ENCODE measurements around the gene FTCD. TPM values are rescaled to one million over a fixed set of nuclear protein-coding genes. Genes with fewer than 3 reads are reported as not detected.

The FTCD gene
- total and polyA plus RNA-seq, 9 of the 15 experiments (the other 6 are each of a cell fraction or from before 2014, with no cell fraction given) = 0.11 to 1.6 (median 0.67) TPM; not detected in 5

DNA sequence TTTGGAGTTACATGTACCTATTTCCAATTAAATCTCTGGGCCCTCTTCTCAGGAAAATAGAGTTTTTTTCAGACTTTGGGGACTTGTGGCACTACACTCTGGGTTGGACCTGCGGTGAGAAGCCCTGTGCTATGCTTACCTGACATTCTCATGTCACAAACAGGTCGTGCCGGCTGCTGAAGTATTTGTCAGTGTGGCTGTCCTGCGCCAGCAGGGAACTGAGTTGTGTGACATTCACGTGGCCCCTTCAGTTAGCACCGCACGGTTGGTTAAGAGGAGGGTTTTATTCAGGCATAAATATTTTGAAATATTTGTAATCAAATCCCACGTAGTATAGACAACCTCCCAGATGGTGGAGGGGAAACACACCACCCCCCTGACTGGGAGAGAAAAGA is 63.8 kb downstream of the FTCD start (continued):
- TF ChIP-seq ELK3 (CRISPR knock-in tag; IDR thresholded peaks at IDR 0.05) (no peak), KHSRP (IDR thresholded peaks at IDR 0.05) (no peak), KDM4B (IDR thresholded peaks at IDR 0.05; ENCODE audit: borderline replicate concordance in 2 of 2, low read depth in 1 of 2) (no peak), PPARD (CRISPR knock-in tag; IDR thresholded peaks at IDR 0.05) (no peak), STAT6 (CRISPR knock-in tag; IDR thresholded peaks at IDR 0.05) (no peak), GABPA (tag; conservative IDR thresholded peaks at IDR 0.05; ENCODE audit: low read depth) (no peak), COPS2 (conservative IDR thresholded peaks at IDR 0.05) (no peak), PRPF4 (IDR thresholded peaks at IDR 0.05; ENCODE audit: insufficient read depth, low read depth, low read length, poor library complexity, severe bottlenecking) (no peak), UBTF (IDR thresholded peaks at IDR 0.05; ENCODE audit: borderline replicate concordance in 1 of 2, low read depth in 2 of 2, low read length in 2 of 2) (no peak), PML (IDR thresholded peaks at IDR 0.05; ENCODE audit: low read length) (no peak), BHLHE40 (IDR thresholded peaks at IDR 0.05; ENCODE audit: low read length) (no peak)
